ENCODE results near the gene OLIG1.

OLIG1 gene

GRCh38 chr21:33099131-33099530, 29.2 kb downstream of the OLIG1 start:
- TF ChIP-seq, protein P1, sequence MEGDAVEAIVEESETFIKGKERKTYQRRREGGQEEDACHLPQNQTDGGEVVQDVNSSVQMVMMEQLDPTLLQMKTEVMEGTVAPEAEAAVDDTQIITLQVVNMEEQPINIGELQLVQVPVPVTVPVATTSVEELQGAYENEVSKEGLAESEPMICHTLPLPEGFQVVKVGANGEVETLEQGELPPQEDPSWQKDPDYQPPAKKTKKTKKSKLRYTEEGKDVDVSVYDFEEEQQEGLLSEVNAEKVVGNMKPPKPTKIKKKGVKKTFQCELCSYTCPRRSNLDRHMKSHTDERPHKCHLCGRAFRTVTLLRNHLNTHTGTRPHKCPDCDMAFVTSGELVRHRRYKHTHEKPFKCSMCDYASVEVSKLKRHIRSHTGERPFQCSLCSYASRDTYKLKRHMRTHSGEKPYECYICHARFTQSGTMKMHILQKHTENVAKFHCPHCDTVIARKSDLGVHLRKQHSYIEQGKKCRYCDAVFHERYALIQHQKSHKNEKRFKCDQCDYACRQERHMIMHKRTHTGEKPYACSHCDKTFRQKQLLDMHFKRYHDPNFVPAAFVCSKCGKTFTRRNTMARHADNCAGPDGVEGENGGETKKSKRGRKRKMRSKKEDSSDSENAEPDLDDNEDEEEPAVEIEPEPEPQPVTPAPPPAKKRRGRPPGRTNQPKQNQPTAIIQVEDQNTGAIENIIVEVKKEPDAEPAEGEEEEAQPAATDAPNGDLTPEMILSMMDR (IDR thresholded peaks at IDR 0.05; ENCODE audit: borderline replicate concordance, control extremely low read depth, extremely low read depth, insufficient read depth, missing control alignments): no peak
- in situ Hi-C loops (cut with MboI; ENCODE audit: low sequenced_read_pairs, unreplicated experiment): no loop called here
- DNase-seq (ENCODE audit: low spot score): no peak

DNA sequence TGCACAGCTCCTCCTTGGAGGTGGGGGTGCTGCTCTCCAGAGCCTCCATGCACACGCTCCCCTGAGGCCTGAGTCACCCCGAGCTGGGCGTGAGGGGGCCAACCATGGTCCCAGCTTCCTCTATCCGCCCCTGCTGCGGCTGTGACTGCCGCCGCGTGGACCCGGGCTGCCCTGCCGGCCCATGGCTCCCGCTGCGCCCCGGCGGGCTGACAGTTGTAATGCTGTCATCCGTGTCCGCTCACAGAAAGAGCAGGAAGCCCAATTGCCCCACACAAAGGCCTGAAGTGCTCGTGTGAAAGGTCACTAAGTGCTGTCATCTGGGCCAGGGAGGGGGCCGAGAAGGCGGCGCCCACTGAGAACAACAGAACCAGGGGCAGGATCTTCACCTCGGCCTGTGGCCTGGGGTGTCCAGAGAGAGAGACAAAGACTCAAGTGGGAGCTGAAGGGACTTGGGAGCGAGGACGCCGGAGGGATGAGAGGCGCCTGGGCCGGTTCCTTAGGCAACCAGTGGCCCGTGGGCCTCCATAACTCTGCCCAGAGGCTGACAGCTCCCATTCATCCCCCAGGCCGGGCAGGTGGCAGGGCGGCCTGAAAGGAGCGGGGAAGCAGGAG, 31.5 kb downstream of the OLIG1 start:
- in situ Hi-C loops (cut with MboI; ENCODE audit: low sequenced_read_pairs, unreplicated experiment): no loop called here
- TF ChIP-seq, protein P1 (IDR thresholded peaks at IDR 0.05; ENCODE audit: borderline replicate concordance, control extremely low read depth, extremely low read depth, insufficient read depth, missing control alignments): no peak
- no peak for DNase-seq (ENCODE audit: low spot score)

DNA sequence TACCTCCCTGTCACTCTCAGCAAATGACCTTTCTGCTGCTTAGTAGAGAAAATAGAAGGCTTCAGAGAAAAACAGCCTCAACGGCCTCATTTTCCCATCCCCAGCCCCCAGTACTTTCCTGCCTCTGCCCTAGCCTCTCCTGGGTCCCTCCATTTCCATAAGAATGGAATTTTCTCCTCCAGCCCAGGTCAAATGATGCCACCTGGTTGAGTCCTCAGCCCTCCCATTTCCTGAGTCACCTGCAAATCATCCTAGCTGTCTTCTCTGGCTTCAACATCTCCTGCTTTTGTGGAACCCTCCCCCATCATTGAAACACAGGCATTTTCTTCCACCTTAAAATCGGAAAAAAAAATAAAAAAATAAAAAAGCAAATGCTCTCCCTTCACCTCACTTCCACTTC, 35.1 kb downstream of the OLIG1 start:
- DNase-seq (ENCODE audit: low spot score): no peak
- in situ Hi-C loops (cut with MboI; ENCODE audit: low sequenced_read_pairs, unreplicated experiment): no loop called here
- TF ChIP-seq, protein P1 (IDR thresholded peaks at IDR 0.05; ENCODE audit: borderline replicate concordance, control extremely low read depth, extremely low read depth, insufficient read depth, missing control alignments): no peak

DNA sequence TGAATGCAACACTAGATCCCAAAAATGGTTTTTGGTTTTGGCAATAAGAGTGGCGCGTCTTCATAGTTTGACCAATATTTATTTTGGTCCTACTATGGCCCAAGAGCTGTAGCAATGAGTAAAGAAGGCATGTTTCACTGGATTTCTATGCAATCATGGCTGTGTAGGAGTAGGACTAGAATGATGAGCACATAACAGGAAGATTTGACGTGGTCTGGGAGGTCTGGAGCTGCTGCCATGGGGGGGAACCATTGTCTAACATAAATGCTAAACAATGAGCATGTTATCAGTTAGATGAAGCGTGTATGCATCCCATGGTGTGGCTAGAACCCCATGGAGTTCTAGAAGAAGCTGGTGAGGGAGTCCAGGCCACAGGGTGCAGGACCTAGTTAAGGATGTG, 38.3 kb downstream of the OLIG1 start:
- DNase-seq (ENCODE audit: low spot score): no peak
- in situ Hi-C loops (cut with MboI; ENCODE audit: low sequenced_read_pairs, unreplicated experiment): no loop called here
- TF ChIP-seq, protein P1 (IDR thresholded peaks at IDR 0.05; ENCODE audit: borderline replicate concordance, control extremely low read depth, extremely low read depth, insufficient read depth, missing control alignments): no peak

- TF ChIP-seq, protein P1 (IDR thresholded peaks at IDR 0.05; ENCODE audit: borderline replicate concordance, control extremely low read depth, extremely low read depth, insufficient read depth, missing control alignments): no peak
- in situ Hi-C loops (cut with MboI; ENCODE audit: low sequenced_read_pairs, unreplicated experiment): no loop called here
- DNase-seq (ENCODE audit: low spot score): no peak
These were observed 39.8 kb downstream of the OLIG1 start for GRCh38 chr21:33109574-33110339.

DNA sequence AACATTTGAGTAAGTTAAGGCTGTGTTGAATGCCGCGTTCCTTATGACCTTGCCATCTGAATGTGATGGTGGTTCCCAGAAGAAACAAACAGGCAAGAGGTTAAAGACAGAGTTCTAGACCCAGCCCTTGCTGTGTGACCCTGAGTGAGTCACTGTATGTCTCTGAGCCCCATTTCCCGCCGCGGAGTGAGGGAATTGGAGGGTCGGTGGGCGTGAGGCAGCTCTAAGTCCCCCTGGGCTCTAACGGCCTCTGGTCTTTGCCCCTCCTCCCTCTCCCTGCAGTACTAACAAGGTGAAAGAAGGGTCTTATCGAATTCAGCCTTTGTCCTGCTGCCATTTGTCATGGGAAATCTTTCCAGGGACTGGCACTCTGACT, 40.4 kb downstream of the OLIG1 start:
- TF ChIP-seq, protein P1 (IDR thresholded peaks at IDR 0.05; ENCODE audit: borderline replicate concordance, control extremely low read depth, extremely low read depth, insufficient read depth, missing control alignments): no peak
- DNase-seq (ENCODE audit: low spot score): no peak
- in situ Hi-C loops (cut with MboI; ENCODE audit: low sequenced_read_pairs, unreplicated experiment): no loop called here

Measured in GM13976 (cell line).